Transverse colon (tissue), 4 donors: ENCODE data around the gene FUT7.

Source experiments
- CTCF ChIP-seq, 5 experiments: fragments of 200-600 bp in 3 of 5; fragments of 450-650 bp in 2 of 5; sonication (generic) in 3 of 5; IDR thresholded peaks; 1 replicate in 2 of 5; 2 replicates in 3 of 5; pipeline ENCODE4 v1.5.1; 2016 to 2017; ENCODE audit warnings: antibody characterized with exemption in 5 of 5, inconsistent platforms in 3 of 5, mild to moderate bottlenecking in 2 of 5, moderate library complexity in 1 of 5
- POLR2A ChIP-seq: fragments of 450-650 bp; IDR thresholded peaks from one replicate; pipeline ENCODE4 v1.6.1; 2016; ENCODE audit warnings: antibody characterized with exemption, mild to moderate bottlenecking, moderate library complexity
- POLR2AphosphoS5 ChIP-seq, 3 donors: sonication (generic); formaldehyde crosslinking; IDR thresholded peaks; one replicate each; pipeline ENCODE4 v1.6.1; 2016; ENCODE audit warnings: antibody characterized with exemption in 3 of 3

- TF ChIP-seq CTCF (IDR thresholded peaks at IDR 0.05) (no peak), POLR2A (no peak), POLR2AphosphoS5 (IDR thresholded peaks at IDR 0.05) (no peak)
These were observed 42.9 kb upstream of the FUT7 start for GRCh38 chr9:137074657-137075274.
